Middle frontal gyrus (tissue), 1 donor: ENCODE results near the gene SLC2A8.

Experiments used
- DNase-seq: peaks from one replicate; pipeline ENCODE4 v3.0.0-alpha.2; 2015; ENCODE audit warnings: low spot score; ENCODE audit errors: extremely low spot score

The SLC2A8 gene

GRCh38 chr9:127455324-127455992 lies 58.5 kb downstream of the SLC2A8 start:
- DNase-seq: no peak

- DNase-seq: no peak
Observed at GRCh38 chr9:127457191-127457878, 60.4 kb downstream of the SLC2A8 start.
